HepG2 (cell line): ENCODE results near the gene MTHFD2. TPM values are rescaled to one million over a fixed set of nuclear protein-coding genes. Genes with fewer than 3 reads are reported as not detected.

ENCODE experiments used
- ATF3 ChIP-seq: sonication (generic); formaldehyde crosslinking; IDR thresholded peaks from 2 replicates; pipeline ENCODE4 v1.4.0; 2020; ENCODE audit warnings: missing genetic modification reagents
- ELF3 ChIP-seq: IDR thresholded peaks from 2 replicates; pipeline ENCODE4 v1.6.1; 2016; ENCODE audit warnings: missing genetic modification reagents, missing compliant biosample characterization
- JARID2 ChIP-seq: sonication (generic); formaldehyde crosslinking; IDR thresholded peaks from 2 replicates; pipeline ENCODE4 v1.8.1; 2023; ENCODE audit warnings: missing genetic modification reagents, inconsistent platforms; ENCODE audit not compliant: insufficient replicate concordance
- MIER3 ChIP-seq: IDR thresholded peaks from 2 replicates; pipeline ENCODE4 v1.6.1; 2016; ENCODE audit warnings: missing compliant biosample characterization, borderline replicate concordance
- SMAD9 ChIP-seq: sonication (generic); formaldehyde crosslinking; IDR thresholded peaks from 2 replicates; pipeline ENCODE4 v1.5.1; 2020; ENCODE audit warnings: mild to moderate bottlenecking, missing genetic modification reagents
- ZNF383 ChIP-seq: sonication (generic); formaldehyde crosslinking; IDR thresholded peaks from 2 replicates; pipeline ENCODE4 v1.4.0; 2020; ENCODE audit warnings: missing genetic modification reagents, mild to moderate bottlenecking, borderline replicate concordance
- ZNF574 ChIP-seq: sonication (generic); formaldehyde crosslinking; IDR thresholded peaks from 2 replicates; pipeline ENCODE4 v1.4.0; 2020; ENCODE audit warnings: missing genetic modification reagents
- ZNF75D ChIP-seq: sonication (generic); formaldehyde crosslinking; IDR thresholded peaks from 2 replicates; pipeline ENCODE4 v1.8.1; 2023; ENCODE audit warnings: missing genetic modification reagents, mild to moderate bottlenecking, borderline replicate concordance
- ZNF776 ChIP-seq: sonication (generic); formaldehyde crosslinking; IDR thresholded peaks from 2 replicates; pipeline ENCODE4 v1.4.0; 2020; ENCODE audit warnings: mild to moderate bottlenecking, missing genetic modification reagents
- ZNF839 ChIP-seq: sonication (generic); formaldehyde crosslinking; IDR thresholded peaks from 2 replicates; pipeline ENCODE4 v1.4.0; 2020; ENCODE audit warnings: missing genetic modification reagents, mild to moderate bottlenecking, borderline replicate concordance
- polyA plus RNA-seq, 8 experiments: library from polyadenylated mRNA; depleted of rRNA in 3 of 8; stranded (reverse) in 7 of 8; unstranded in 1 of 8; fragments of >200 nt; fragmentation: Illumina TruSeq in 4 of 8; extraction: Trizol in 4 of 8; gene quantifications; 2 replicates each; pipeline versions ENCODE4 v1.2.1 to v1.2.3, GENCODE V29; 2011 to 2016; ENCODE audit warnings: low read depth in 4 of 8, missing spikeins in 1 of 8, mixed read lengths in 1 of 8; ENCODE audit not compliant: insufficient read depth in 1 of 8
- total RNA-seq, 5 experiments: library from RNA; depleted of rRNA; stranded (reverse); fragments of >200 nt; fragmentation: Illumina TruSeq; extraction: Trizol; gene quantifications; 2 replicates each; pipeline ENCODE4 v1.2.3, GENCODE V29; 2016; ENCODE audit warnings: low read depth in 1 of 5

Gene MTHFD2
- total and polyA plus RNA-seq, 2 of the 13 experiments (the other 11 are each of a cell fraction or from before 2014, with no cell fraction given), result 188 to 269 TPM

GRCh38 chr2:74198461-74199274 lies at the start of gene MTHFD2 (continued):
- TF ChIP-seq ZNF574 (CRISPR knock-in tag) (peak; percentile 69), ATF3 (peak; percentile 71), SMAD9 (CRISPR knock-in tag) (peak; percentile 94), ZNF383 (CRISPR knock-in tag) (peak; percentile 92; the same call in 1 of the 2 replicates), ELF3 (CRISPR knock-in tag) (peak; percentile 56; the same call in 1 of the 2 replicates), JARID2 (CRISPR knock-in tag) (peak; percentile 38), ZNF776 (CRISPR knock-in tag) (peak; percentile 98), MIER3 (peak; percentile 59; the same call in 1 of the 2 replicates), ZNF75D (CRISPR knock-in tag) (no peak), ZNF839 (CRISPR knock-in tag) (peak; percentile 55; the same call in 1 of the 2 replicates)
